ENCODE results near the gene AREL1.

DNA sequence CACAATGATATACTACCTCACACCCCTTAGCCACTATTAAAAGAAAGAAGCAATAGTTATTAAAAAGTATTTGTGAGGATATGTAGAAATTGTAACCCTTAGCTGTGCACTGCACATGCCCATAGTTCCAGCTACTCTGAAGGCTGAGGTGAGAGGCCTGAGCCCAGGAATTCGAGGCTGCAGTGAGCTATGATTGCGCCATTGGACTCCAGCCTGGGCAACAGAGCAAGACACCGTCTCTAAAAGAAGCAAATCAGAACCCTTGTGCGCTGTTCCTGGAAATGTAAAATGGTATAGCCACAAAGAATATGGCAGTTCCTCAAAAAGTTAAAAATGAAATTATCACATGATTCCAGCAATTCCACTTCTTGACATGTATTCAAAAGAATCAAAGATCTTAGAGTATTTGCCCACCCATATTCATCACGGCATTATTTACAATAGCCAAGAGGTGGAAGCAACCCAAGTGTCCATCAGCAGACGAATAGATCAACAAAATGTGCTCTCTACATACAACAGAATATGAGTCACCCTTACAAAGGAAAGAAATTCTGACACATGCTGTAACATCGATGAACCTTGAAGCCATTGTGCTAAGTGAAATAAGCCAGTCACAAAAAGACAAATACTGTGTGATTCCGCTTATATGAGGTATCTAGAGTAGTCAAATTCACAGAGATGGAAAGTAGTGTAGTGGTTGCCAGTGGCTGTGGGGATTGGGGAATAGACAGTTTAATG, 26.6 kb upstream of the AREL1 start:
- TF ChIP-seq, protein P1, sequence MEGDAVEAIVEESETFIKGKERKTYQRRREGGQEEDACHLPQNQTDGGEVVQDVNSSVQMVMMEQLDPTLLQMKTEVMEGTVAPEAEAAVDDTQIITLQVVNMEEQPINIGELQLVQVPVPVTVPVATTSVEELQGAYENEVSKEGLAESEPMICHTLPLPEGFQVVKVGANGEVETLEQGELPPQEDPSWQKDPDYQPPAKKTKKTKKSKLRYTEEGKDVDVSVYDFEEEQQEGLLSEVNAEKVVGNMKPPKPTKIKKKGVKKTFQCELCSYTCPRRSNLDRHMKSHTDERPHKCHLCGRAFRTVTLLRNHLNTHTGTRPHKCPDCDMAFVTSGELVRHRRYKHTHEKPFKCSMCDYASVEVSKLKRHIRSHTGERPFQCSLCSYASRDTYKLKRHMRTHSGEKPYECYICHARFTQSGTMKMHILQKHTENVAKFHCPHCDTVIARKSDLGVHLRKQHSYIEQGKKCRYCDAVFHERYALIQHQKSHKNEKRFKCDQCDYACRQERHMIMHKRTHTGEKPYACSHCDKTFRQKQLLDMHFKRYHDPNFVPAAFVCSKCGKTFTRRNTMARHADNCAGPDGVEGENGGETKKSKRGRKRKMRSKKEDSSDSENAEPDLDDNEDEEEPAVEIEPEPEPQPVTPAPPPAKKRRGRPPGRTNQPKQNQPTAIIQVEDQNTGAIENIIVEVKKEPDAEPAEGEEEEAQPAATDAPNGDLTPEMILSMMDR (IDR thresholded peaks at IDR 0.05; ENCODE audit: insufficient read depth, low read depth, low read length): no peak
- TF ChIP-seq EZH2 (IDR thresholded peaks at IDR 0.05; ENCODE audit: insufficient read depth, low read length): no peak

Measured in astrocyte (in vitro differentiated cells and primary cell).